ENCODE results near the gene MMP11. TPM values are rescaled to one million over a fixed set of nuclear protein-coding genes. Genes with fewer than 3 reads are reported as not detected.

Gene MMP11
- total and polyA plus RNA-seq, 2 experiments from 2014 or later, result 5.3 to 17.4 TPM

DNA sequence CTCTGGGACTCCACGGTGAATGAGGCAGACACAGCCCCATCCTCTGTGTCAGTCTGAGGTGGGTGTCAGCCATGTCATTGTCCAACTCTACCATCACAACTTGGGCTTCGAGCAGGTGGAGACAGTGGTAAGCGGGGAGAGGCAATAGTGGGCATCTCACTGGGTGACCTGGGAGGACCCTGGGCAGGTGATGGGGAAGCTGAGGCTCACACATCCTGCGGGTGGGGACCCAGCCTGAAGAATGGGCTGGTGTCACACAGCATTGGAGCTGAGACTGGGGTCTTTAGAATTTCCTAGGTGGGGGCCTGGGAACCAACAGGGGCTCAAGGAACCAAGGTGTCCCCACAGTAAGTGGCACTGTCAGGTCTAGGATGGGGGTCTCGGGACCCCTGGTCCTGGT lies 7.1 kb downstream of the MMP11 start:
- no peak for ATAC-seq
- no peaks in the 10 kb centered on the region for H3K9me3 Mint-ChIP-seq
- TF ChIP-seq POLR2AphosphoS5 (IDR thresholded peaks at IDR 0.05; ENCODE audit: low read depth) (no peak), NANOG (IDR thresholded peaks at IDR 0.05; ENCODE audit: borderline replicate concordance) (no peak), CREB1 (CRISPR knock-in tag; IDR thresholded peaks at IDR 0.05; ENCODE audit: low read depth) (no peak), STAT1 (IDR thresholded peaks at IDR 0.05; ENCODE audit: unreplicated experiment) (no peak), EZH2 (IDR thresholded peaks at IDR 0.05; ENCODE audit: low read depth, unreplicated experiment) (no peak), JUNB (IDR thresholded peaks at IDR 0.05; ENCODE audit: unreplicated experiment) (no peak), ZNF114 (CRISPR knock-in tag; IDR thresholded peaks at IDR 0.05) (no peak), ZNF331 (CRISPR knock-in tag; IDR thresholded peaks at IDR 0.05; ENCODE audit: low read depth) (no peak), EZH2phosphoT487 (IDR thresholded peaks at IDR 0.05; ENCODE audit: unreplicated experiment) (no peak)
- TF ChIP-seq, protein P1, sequence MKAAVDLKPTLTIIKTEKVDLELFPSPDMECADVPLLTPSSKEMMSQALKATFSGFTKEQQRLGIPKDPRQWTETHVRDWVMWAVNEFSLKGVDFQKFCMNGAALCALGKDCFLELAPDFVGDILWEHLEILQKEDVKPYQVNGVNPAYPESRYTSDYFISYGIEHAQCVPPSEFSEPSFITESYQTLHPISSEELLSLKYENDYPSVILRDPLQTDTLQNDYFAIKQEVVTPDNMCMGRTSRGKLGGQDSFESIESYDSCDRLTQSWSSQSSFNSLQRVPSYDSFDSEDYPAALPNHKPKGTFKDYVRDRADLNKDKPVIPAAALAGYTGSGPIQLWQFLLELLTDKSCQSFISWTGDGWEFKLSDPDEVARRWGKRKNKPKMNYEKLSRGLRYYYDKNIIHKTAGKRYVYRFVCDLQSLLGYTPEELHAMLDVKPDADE (IDR thresholded peaks at IDR 0.05), result no peak
- TF ChIP-seq, protein P2, sequence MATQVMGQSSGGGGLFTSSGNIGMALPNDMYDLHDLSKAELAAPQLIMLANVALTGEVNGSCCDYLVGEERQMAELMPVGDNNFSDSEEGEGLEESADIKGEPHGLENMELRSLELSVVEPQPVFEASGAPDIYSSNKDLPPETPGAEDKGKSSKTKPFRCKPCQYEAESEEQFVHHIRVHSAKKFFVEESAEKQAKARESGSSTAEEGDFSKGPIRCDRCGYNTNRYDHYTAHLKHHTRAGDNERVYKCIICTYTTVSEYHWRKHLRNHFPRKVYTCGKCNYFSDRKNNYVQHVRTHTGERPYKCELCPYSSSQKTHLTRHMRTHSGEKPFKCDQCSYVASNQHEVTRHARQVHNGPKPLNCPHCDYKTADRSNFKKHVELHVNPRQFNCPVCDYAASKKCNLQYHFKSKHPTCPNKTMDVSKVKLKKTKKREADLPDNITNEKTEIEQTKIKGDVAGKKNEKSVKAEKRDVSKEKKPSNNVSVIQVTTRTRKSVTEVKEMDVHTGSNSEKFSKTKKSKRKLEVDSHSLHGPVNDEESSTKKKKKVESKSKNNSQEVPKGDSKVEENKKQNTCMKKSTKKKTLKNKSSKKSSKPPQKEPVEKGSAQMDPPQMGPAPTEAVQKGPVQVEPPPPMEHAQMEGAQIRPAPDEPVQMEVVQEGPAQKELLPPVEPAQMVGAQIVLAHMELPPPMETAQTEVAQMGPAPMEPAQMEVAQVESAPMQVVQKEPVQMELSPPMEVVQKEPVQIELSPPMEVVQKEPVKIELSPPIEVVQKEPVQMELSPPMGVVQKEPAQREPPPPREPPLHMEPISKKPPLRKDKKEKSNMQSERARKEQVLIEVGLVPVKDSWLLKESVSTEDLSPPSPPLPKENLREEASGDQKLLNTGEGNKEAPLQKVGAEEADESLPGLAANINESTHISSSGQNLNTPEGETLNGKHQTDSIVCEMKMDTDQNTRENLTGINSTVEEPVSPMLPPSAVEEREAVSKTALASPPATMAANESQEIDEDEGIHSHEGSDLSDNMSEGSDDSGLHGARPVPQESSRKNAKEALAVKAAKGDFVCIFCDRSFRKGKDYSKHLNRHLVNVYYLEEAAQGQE (IDR thresholded peaks at IDR 0.05; ENCODE audit: unreplicated experiment), result no peak
- TF ChIP-seq, protein P3, sequence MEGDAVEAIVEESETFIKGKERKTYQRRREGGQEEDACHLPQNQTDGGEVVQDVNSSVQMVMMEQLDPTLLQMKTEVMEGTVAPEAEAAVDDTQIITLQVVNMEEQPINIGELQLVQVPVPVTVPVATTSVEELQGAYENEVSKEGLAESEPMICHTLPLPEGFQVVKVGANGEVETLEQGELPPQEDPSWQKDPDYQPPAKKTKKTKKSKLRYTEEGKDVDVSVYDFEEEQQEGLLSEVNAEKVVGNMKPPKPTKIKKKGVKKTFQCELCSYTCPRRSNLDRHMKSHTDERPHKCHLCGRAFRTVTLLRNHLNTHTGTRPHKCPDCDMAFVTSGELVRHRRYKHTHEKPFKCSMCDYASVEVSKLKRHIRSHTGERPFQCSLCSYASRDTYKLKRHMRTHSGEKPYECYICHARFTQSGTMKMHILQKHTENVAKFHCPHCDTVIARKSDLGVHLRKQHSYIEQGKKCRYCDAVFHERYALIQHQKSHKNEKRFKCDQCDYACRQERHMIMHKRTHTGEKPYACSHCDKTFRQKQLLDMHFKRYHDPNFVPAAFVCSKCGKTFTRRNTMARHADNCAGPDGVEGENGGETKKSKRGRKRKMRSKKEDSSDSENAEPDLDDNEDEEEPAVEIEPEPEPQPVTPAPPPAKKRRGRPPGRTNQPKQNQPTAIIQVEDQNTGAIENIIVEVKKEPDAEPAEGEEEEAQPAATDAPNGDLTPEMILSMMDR (conservative IDR thresholded peaks at IDR 0.05; ENCODE audit: low read depth in 2 of 2), result no peak
- TF ChIP-seq, protein P4, sequence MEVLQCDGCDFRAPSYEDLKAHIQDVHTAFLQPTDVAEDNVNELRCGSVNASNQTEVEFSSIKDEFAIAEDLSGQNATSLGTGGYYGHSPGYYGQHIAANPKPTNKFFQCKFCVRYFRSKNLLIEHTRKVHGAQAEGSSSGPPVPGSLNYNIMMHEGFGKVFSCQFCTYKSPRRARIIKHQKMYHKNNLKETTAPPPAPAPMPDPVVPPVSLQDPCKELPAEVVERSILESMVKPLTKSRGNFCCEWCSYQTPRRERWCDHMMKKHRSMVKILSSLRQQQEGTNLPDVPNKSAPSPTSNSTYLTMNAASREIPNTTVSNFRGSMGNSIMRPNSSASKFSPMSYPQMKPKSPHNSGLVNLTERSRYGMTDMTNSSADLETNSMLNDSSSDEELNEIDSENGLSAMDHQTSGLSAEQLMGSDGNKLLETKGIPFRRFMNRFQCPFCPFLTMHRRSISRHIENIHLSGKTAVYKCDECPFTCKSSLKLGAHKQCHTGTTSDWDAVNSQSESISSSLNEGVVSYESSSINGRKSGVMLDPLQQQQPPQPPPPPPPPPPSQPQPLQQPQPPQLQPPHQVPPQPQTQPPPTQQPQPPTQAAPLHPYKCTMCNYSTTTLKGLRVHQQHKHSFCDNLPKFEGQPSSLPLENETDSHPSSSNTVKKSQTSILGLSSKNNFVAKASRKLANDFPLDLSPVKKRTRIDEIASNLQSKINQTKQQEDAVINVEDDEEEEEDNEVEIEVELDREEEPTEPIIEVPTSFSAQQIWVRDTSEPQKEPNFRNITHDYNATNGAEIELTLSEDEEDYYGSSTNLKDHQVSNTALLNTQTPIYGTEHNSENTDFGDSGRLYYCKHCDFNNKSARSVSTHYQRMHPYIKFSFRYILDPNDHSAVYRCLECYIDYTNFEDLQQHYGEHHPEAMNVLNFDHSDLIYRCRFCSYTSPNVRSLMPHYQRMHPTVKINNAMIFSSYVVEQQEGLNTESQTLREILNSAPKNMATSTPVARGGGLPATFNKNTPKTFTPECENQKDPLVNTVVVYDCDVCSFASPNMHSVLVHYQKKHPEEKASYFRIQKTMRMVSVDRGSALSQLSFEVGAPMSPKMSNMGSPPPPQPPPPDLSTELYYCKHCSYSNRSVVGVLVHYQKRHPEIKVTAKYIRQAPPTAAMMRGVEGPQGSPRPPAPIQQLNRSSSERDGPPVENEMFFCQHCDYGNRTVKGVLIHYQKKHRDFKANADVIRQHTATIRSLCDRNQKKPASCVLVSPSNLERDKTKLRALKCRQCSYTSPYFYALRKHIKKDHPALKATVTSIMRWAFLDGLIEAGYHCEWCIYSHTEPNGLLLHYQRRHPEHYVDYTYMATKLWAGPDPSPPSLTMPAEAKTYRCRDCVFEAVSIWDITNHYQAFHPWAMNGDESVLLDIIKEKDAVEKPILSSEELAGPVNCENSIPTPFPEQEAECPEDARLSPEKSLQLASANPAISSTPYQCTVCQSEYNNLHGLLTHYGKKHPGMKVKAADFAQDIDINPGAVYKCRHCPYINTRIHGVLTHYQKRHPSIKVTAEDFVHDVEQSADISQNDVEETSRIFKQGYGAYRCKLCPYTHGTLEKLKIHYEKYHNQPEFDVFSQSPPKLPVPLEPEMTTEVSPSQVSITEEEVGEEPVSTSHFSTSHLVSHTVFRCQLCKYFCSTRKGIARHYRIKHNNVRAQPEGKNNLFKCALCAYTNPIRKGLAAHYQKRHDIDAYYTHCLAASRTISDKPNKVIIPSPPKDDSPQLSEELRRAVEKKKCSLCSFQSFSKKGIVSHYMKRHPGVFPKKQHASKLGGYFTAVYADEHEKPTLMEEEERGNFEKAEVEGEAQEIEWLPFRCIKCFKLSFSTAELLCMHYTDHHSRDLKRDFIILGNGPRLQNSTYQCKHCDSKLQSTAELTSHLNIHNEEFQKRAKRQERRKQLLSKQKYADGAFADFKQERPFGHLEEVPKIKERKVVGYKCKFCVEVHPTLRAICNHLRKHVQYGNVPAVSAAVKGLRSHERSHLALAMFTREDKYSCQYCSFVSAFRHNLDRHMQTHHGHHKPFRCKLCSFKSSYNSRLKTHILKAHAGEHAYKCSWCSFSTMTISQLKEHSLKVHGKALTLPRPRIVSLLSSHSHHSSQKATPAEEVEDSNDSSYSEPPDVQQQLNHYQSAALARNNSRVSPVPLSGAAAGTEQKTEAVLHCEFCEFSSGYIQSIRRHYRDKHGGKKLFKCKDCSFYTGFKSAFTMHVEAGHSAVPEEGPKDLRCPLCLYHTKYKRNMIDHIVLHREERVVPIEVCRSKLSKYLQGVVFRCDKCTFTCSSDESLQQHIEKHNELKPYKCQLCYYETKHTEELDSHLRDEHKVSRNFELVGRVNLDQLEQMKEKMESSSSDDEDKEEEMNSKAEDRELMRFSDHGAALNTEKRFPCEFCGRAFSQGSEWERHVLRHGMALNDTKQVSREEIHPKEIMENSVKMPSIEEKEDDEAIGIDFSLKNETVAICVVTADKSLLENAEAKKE (CRISPR knock-in tag; IDR thresholded peaks at IDR 0.05), result no peak
- Histone ChIP-seq H3K27me3 (ENCODE audit: insufficient read depth) (peaks cover under 1% of the 10 kb centered on the region; the same call in 1 of the 2 replicates), H3F3A (replicated peaks; ENCODE audit: low read depth) (0 out of 2 replicates have a peak, but pooled peaks cover 4% of the 10 kb centered on the region), H3K9me2 (ENCODE audit: insufficient read depth) (no peaks in the 10 kb centered on the region), H3K4me2 (no peak overlapping the region), H3K27ac (ENCODE audit: low read depth) (no peak overlapping the region), H3K36me3 (ENCODE audit: insufficient read depth) (no peaks in the 10 kb centered on the region), H4K20me1 (replicated peaks; ENCODE audit: insufficient read depth) (no peaks in the 10 kb centered on the region), H3K4me3 (no peak overlapping the region), H3K4me1 (ENCODE audit: insufficient read depth) (no peaks in the 10 kb centered on the region), H2AFZ (no peak overlapping the region), H3K79me2 (replicated peaks; ENCODE audit: insufficient read depth) (no peaks in the 10 kb centered on the region)
- no peak overlapping the region for H3K4me3 Mint-ChIP-seq
- no peak overlapping the region for H3K27ac Mint-ChIP-seq
- H3K4me1 Mint-ChIP-seq, result peaks cover 1% of the 10 kb centered on the region
- peaks cover 6% of the 10 kb centered on the region for H3K27me3 Mint-ChIP-seq (ENCODE audit: insufficient read depth, low read depth, poor library complexity)
- H3K36me3 Mint-ChIP-seq (ENCODE audit: low read depth), result no peaks in the 10 kb centered on the region; the same call in 2 of the 3 replicates
- no peak for DNase-seq (ENCODE audit: low spot score)
